ENCODE results near the gene SLC24A3. TPM values are rescaled to one million over a fixed set of nuclear protein-coding genes. Genes with fewer than 3 reads are reported as not detected.

SLC24A3 gene
- total and polyA plus RNA-seq, 2 experiments from 2014 or later = 0.81 to 2.5 TPM

- peaks cover 10% of the 10 kb centered on the region for H3K4me1 ChIP-seq (ENCODE audit: insufficient read depth)
- peak; percentile 98 for DNase-seq (ENCODE audit: low spot score)
- Mint-ChIP-seq H3K4me1 (peaks cover 9% of the 10 kb centered on the region), H3K27ac (peak overlapping the region; percentile 77; the same call in 1 of the 2 replicates), H3K4me3 (peak overlapping the region; percentile 95), H3K36me3 (ENCODE audit: low read depth) (no peaks in the 10 kb centered on the region), H3K27me3 (ENCODE audit: insufficient read depth, low read depth, poor library complexity) (peaks cover 34% of the 10 kb centered on the region), H3K9me3 (no peaks in the 10 kb centered on the region)
- H3K9me2 ChIP-seq (ENCODE audit: insufficient read depth) = no peaks in the 10 kb centered on the region
- H3F3A ChIP-seq (replicated peaks; ENCODE audit: low read depth) = no peaks in the 10 kb centered on the region; the same call in 1 of the 2 replicates
- H3K4me2 ChIP-seq = peak overlapping the region; percentile 99
- no peaks in the 10 kb centered on the region for H3K36me3 ChIP-seq (ENCODE audit: insufficient read depth)
- H3K79me2 ChIP-seq (replicated peaks; ENCODE audit: insufficient read depth) = no peaks in the 10 kb centered on the region
- ATAC-seq = peak; percentile 83
- peak overlapping the region; percentile 98 for H3K4me3 ChIP-seq
- TF ChIP-seq POLR2AphosphoS5 (IDR thresholded peaks at IDR 0.05; ENCODE audit: low read depth) (0 out of 2 replicates have a peak, but pooled peaks have one; percentile 27), ETS1 (IDR thresholded peaks at IDR 0.05) (no peak)
- no peaks in the 10 kb centered on the region for H4K20me1 ChIP-seq (replicated peaks; ENCODE audit: insufficient read depth)
- peaks cover 39% of the 10 kb centered on the region for H3K27me3 ChIP-seq (ENCODE audit: insufficient read depth)
- H3K27ac ChIP-seq (ENCODE audit: low read depth) = no peak overlapping the region
- H2AFZ ChIP-seq = peak overlapping the region; percentile 100
Observed at GRCh38 chr20:19757487-19758132, 545.2 kb downstream of the SLC24A3 start.

- Histone ChIP-seq H2AFZ (peak within 1 kb of the TSS; percentile 100), H3K9me2 (ENCODE audit: insufficient read depth) (no peaks in the 10 kb centered on the region), H3K27ac (ENCODE audit: low read depth) (0 out of 2 replicates have a peak within 1 kb of the TSS, but pooled peaks have one; percentile 19), H3F3A (replicated peaks; ENCODE audit: low read depth) (no peaks in the 10 kb centered on the region; the same call in 1 of the 2 replicates), H3K4me2 (peak within 1 kb of the TSS; percentile 99), H3K4me3 (peak within 1 kb of the TSS; percentile 98), H3K36me3 (ENCODE audit: insufficient read depth) (no peaks in the 10 kb centered on the region), H4K20me1 (replicated peaks; ENCODE audit: insufficient read depth) (no peaks in the 10 kb centered on the region), H3K79me2 (replicated peaks; ENCODE audit: insufficient read depth) (no peaks in the 10 kb centered on the region), H3K4me1 (ENCODE audit: insufficient read depth) (peaks cover 10% of the 10 kb centered on the region), H3K27me3 (ENCODE audit: insufficient read depth) (peaks cover 39% of the 10 kb centered on the region)
- peak within 1 kb of the TSS; percentile 95 for H3K4me3 Mint-ChIP-seq
- no peaks in the 10 kb centered on the region for H3K9me3 Mint-ChIP-seq
- H3K27ac Mint-ChIP-seq = peak within 1 kb of the TSS; percentile 77; the same call in 1 of the 2 replicates
- DNase-seq (ENCODE audit: low spot score) (no peak), ATAC-seq (peak; percentile 70)
- peaks cover 9% of the 10 kb centered on the region for H3K4me1 Mint-ChIP-seq
- no peaks in the 10 kb centered on the region for H3K36me3 Mint-ChIP-seq (ENCODE audit: low read depth)
- peaks cover 33% of the 10 kb centered on the region for H3K27me3 Mint-ChIP-seq (ENCODE audit: insufficient read depth, low read depth, poor library complexity)
- TF ChIP-seq JUNB (IDR thresholded peaks at IDR 0.05; ENCODE audit: unreplicated experiment) = no peak
- no peak for TF ChIP-seq ETS1 (IDR thresholded peaks at IDR 0.05)
- TF ChIP-seq STAT1 (IDR thresholded peaks at IDR 0.05; ENCODE audit: unreplicated experiment) = no peak
- no peak for TF ChIP-seq NANOG (IDR thresholded peaks at IDR 0.05; ENCODE audit: borderline replicate concordance)
- TF ChIP-seq ZNF331 (CRISPR knock-in tag; IDR thresholded peaks at IDR 0.05; ENCODE audit: low read depth) = no peak
- TF ChIP-seq CTCF (conservative IDR thresholded peaks at IDR 0.05; ENCODE audit: low read depth in 2 of 2) = no peak
- no peak for TF ChIP-seq ZNF462 (CRISPR knock-in tag; IDR thresholded peaks at IDR 0.05)
- TF ChIP-seq POLR2AphosphoS5 (IDR thresholded peaks at IDR 0.05; ENCODE audit: low read depth) = no peak; the same call in 1 of the 2 replicates
Observed at GRCh38 chr20:19758133-19758500, 545.7 kb downstream of the SLC24A3 start, which contains the start of gene RIN2. RIN2 (plus strand) TSS chr20:19758258; CDS start chr20:19889602, 131,344 bp downstream.
